HepG2 (cell line): Measurements from ENCODE around the gene HDAC5. TPM values are rescaled to one million over a fixed set of nuclear protein-coding genes. Genes with fewer than 3 reads are reported as not detected.

ENCODE experiments used
- ATF7-NPFF ChIP-seq: sonication (generic); formaldehyde crosslinking; IDR thresholded peaks from 2 replicates; pipeline ENCODE4 v1.8.1; 2023; ENCODE audit warnings: mild to moderate bottlenecking, low read depth, missing genetic modification reagents, moderate library complexity
- BRD4 ChIP-seq: sonication (generic); formaldehyde crosslinking; IDR thresholded peaks from 2 replicates; pipeline ENCODE4 v1.4.0; 2020; ENCODE audit warnings: missing genetic modification reagents
- CSRNP2 ChIP-seq: sonication (generic); formaldehyde crosslinking; conservative IDR thresholded peaks from 2 replicates; pipeline ENCODE4 v1.8.0; 2022; ENCODE audit warnings: low read depth, missing genetic modification reagents
- FOXO1 ChIP-seq: sonication (generic); formaldehyde crosslinking; IDR thresholded peaks from 2 replicates; pipeline ENCODE4 v1.4.0; 2020; ENCODE audit warnings: missing genetic modification reagents
- GATAD1 ChIP-seq: IDR thresholded peaks from 2 replicates; pipeline ENCODE4 v1.6.1; 2016; ENCODE audit warnings: missing genetic modification reagents, missing compliant biosample characterization
- GATAD2A ChIP-seq: IDR thresholded peaks from 2 replicates; pipeline ENCODE4 v1.6.1; 2016
- KDM3A ChIP-seq: IDR thresholded peaks from 2 replicates; pipeline ENCODE4 v1.6.1; 2018; ENCODE audit warnings: low read depth, missing compliant biosample characterization
- KLF15 ChIP-seq: sonication (generic); formaldehyde crosslinking; IDR thresholded peaks from 2 replicates; pipeline ENCODE4 v1.8.1; 2023; ENCODE audit warnings: borderline replicate concordance, mild to moderate bottlenecking, inconsistent platforms, missing genetic modification reagents, mixed read lengths
- KMT2B ChIP-seq: IDR thresholded peaks from 2 replicates; pipeline ENCODE4 v1.6.1; 2016; ENCODE audit warnings: missing genetic modification reagents, missing compliant biosample characterization
- LCORL ChIP-seq, 2 experiments: fragments of 450-650 bp in 1 of 2; sonication (generic) in 1 of 2; formaldehyde crosslinking in 1 of 2; IDR thresholded peaks; 2 replicates each; pipeline versions ENCODE4 v1.5.0 to v1.6.1; 2017 to 2020; ENCODE audit warnings: antibody characterized with exemption in 1 of 2, missing genetic modification reagents in 1 of 2
- MLXIP ChIP-seq: sonication (generic); formaldehyde crosslinking; IDR thresholded peaks from 2 replicates; pipeline ENCODE4 v1.9.0; 2021; ENCODE audit warnings: missing genetic modification reagents, borderline replicate concordance
- NFIB ChIP-seq: sonication (generic); formaldehyde crosslinking; IDR thresholded peaks from 2 replicates; pipeline ENCODE4 v1.9.0; 2021; ENCODE audit warnings: missing genetic modification reagents, mild to moderate bottlenecking, borderline replicate concordance
- NFKB2 ChIP-seq: sonication (generic); formaldehyde crosslinking; IDR thresholded peaks from 2 replicates; pipeline ENCODE4 v1.4.0; 2020; ENCODE audit warnings: missing genetic modification reagents, borderline replicate concordance
- POLR2A ChIP-seq, 2 experiments: IDR thresholded peaks; 2 replicates each; pipeline ENCODE4 v1.6.1; 2011; ENCODE audit warnings: low read depth in 2 of 2, low read length in 2 of 2, mild to moderate bottlenecking in 1 of 2, moderate library complexity in 1 of 2; ENCODE audit not compliant: insufficient read depth in 1 of 2
- RBM39 ChIP-seq: fragments of 200-400 bp; formaldehyde crosslinking; IDR thresholded peaks from one replicate; pipeline ENCODE4 v1.6.1; 2018; ENCODE audit warnings: antibody characterized with exemption, mild to moderate bottlenecking, low read depth, low read length; ENCODE audit not compliant: poor library complexity, severe bottlenecking
- TGIF2 ChIP-seq: IDR thresholded peaks from 2 replicates; pipeline ENCODE4 v1.6.1; 2016; ENCODE audit warnings: control low read depth, missing compliant biosample characterization
- TMF1 ChIP-seq: sonication (generic); formaldehyde crosslinking; IDR thresholded peaks from 2 replicates; pipeline ENCODE4 v1.8.1; 2022; ENCODE audit warnings: low read depth, missing genetic modification reagents
- ZBTB3 ChIP-seq: sonication (generic); formaldehyde crosslinking; IDR thresholded peaks from 2 replicates; pipeline ENCODE4 v1.4.0; 2020; ENCODE audit warnings: low read depth, mild to moderate bottlenecking, moderate library complexity, missing genetic modification reagents, borderline replicate concordance
- ZFP91 ChIP-seq: sonication (generic); formaldehyde crosslinking; IDR thresholded peaks from 2 replicates; pipeline ENCODE4 v1.9.0; 2022; ENCODE audit warnings: missing genetic modification reagents, mild to moderate bottlenecking, borderline replicate concordance
- ZNF556 ChIP-seq: sonication (generic); formaldehyde crosslinking; IDR thresholded peaks from 2 replicates; pipeline ENCODE4 v1.4.0; 2020; ENCODE audit warnings: mild to moderate bottlenecking, missing genetic modification reagents, borderline replicate concordance
- ZNF691 ChIP-seq: sonication (generic); formaldehyde crosslinking; IDR thresholded peaks from 2 replicates; pipeline ENCODE4 v1.4.0; 2020; ENCODE audit warnings: missing genetic modification reagents, low read depth, mild to moderate bottlenecking, borderline replicate concordance
- ZNF713 ChIP-seq: sonication (generic); formaldehyde crosslinking; IDR thresholded peaks from 2 replicates; pipeline ENCODE4 v1.4.0; 2020; ENCODE audit warnings: mild to moderate bottlenecking, missing genetic modification reagents
- ZNF781 ChIP-seq: sonication (generic); formaldehyde crosslinking; IDR thresholded peaks from 2 replicates; pipeline ENCODE4 v1.5.1; 2020; ENCODE audit warnings: borderline replicate concordance, mild to moderate bottlenecking, missing genetic modification reagents; ENCODE audit errors: not compliant biosample characterization
- polyA plus RNA-seq, 8 experiments: library from polyadenylated mRNA; depleted of rRNA in 3 of 8; stranded (reverse) in 7 of 8; unstranded in 1 of 8; fragments of >200 nt; fragmentation: Illumina TruSeq in 4 of 8; extraction: Trizol in 4 of 8; gene quantifications; 2 replicates each; pipeline versions ENCODE4 v1.2.1 to v1.2.3, GENCODE V29; 2011 to 2016; ENCODE audit warnings: low read depth in 4 of 8, missing spikeins in 1 of 8, mixed read lengths in 1 of 8; ENCODE audit not compliant: insufficient read depth in 1 of 8
- total RNA-seq, 5 experiments: library from RNA; depleted of rRNA; stranded (reverse); fragments of >200 nt; fragmentation: Illumina TruSeq; extraction: Trizol; gene quantifications; 2 replicates each; pipeline ENCODE4 v1.2.3, GENCODE V29; 2016; ENCODE audit warnings: low read depth in 1 of 5

The HDAC5 gene
- total and polyA plus RNA-seq, 2 of the 13 experiments (the other 11 are each of a cell fraction or from before 2014, with no cell fraction given), result 46.4 to 85.4 TPM

GRCh38 chr17:44083250-44083849 is 40.1 kb downstream of the HDAC5 start (continued):
- no peak for TF ChIP-seq POLR2A (IDR thresholded peaks at IDR 0.05; ENCODE audit: insufficient read depth in 1 of 2, low read depth in 2 of 2, low read length in 2 of 2)
- peak; percentile 72 for TF ChIP-seq FOXO1 (CRISPR knock-in tag)
- no peak for TF ChIP-seq NFIB
- TF ChIP-seq CSRNP2 (CRISPR knock-in tag), result no peak
- TF ChIP-seq RBM39, result no peak
- peak; percentile 90 for TF ChIP-seq ZFP91 (CRISPR knock-in tag)
- no peak for TF ChIP-seq NFKB2
- TF ChIP-seq KMT2B (CRISPR knock-in tag), result 0 out of 2 replicates have a peak, but pooled peaks have one; percentile 33
- TF ChIP-seq TGIF2 (CRISPR knock-in tag), result 0 out of 2 replicates have a peak, but pooled peaks have one; percentile 41
- no peak for TF ChIP-seq ATF7-NPFF
- peak; percentile 47; the same call in 1 of the 2 replicates for TF ChIP-seq GATAD2A
- 0 out of 2 replicates have a peak, but pooled peaks have one; percentile 34 for TF ChIP-seq BRD4 (CRISPR knock-in tag)
- TF ChIP-seq GATAD1, result peak; percentile 55; the same call in 1 of the 2 replicates
- peak; percentile 92; the same call in 1 of the 2 replicates for TF ChIP-seq KDM3A (CRISPR knock-in tag)
- TF ChIP-seq ZNF691 (CRISPR knock-in tag), result 0 out of 2 replicates have a peak, but pooled peaks have one; percentile 67
- no peak for TF ChIP-seq TMF1 (CRISPR knock-in tag)
- no peak for TF ChIP-seq MLXIP (CRISPR knock-in tag)
- TF ChIP-seq ZBTB3 (CRISPR knock-in tag), result no peak
- no peak for TF ChIP-seq LCORL (IDR thresholded peaks at IDR 0.05)
- 0 out of 2 replicates have a peak, but pooled peaks have one; percentile 52 for TF ChIP-seq LCORL (CRISPR knock-in tag; IDR thresholded peaks at IDR 0.05)
- TF ChIP-seq ZNF781 (CRISPR knock-in tag), result no peak
- no peak for TF ChIP-seq KLF15
- TF ChIP-seq ZNF556 (CRISPR knock-in tag), result no peak
- TF ChIP-seq ZNF713 (CRISPR knock-in tag), result no peak
